ENCODE results near the gene WDR86. TPM values are rescaled to one million over a fixed set of nuclear protein-coding genes. Genes with fewer than 3 reads are reported as not detected.

The WDR86 gene
- total and polyA plus RNA-seq, 2 experiments from 2014 or later: not detected

GRCh38 chr7:151389768-151390597 is 19.9 kb downstream of the WDR86 start:
- in situ Hi-C loops (cut with MboI): no loop called here
- no peaks in the 10 kb centered on the region for H3K9me2 ChIP-seq (ENCODE audit: insufficient read depth)
- no peaks in the 10 kb centered on the region for H3K79me2 ChIP-seq (ENCODE audit: insufficient read depth)
- no peaks in the 10 kb centered on the region for H3F3A ChIP-seq (ENCODE audit: insufficient read depth)
- H3K27me3 ChIP-seq (replicated peaks; ENCODE audit: insufficient read depth): no peaks in the 10 kb centered on the region; the same call in 1 of the 2 replicates
- H3K27ac ChIP-seq: no peak overlapping the region
- no peak for DNase-seq
- no peak overlapping the region for H3K4me3 ChIP-seq
- no peaks in the 10 kb centered on the region for H3K9me3 ChIP-seq (ENCODE audit: low read depth)
- H4K20me1 ChIP-seq (ENCODE audit: insufficient read depth): no peaks in the 10 kb centered on the region
- H3K4me1 ChIP-seq (ENCODE audit: insufficient read depth): no peaks in the 10 kb centered on the region
- no peak overlapping the region for H3K9ac ChIP-seq
- WGBS, 2 experiments (ENCODE audit: low coverage in 1 of 2, low lambda C conversion rate in 2 of 2, missing lambda C conversion rate in 2 of 2): 74 to 77% methylated on average over 23 to 24 of the region's 24 CpGs
- no peak overlapping the region for H3K4me2 ChIP-seq (ENCODE audit: unreplicated experiment)
- no peak overlapping the region for H2AFZ ChIP-seq
- TF ChIP-seq EZH2phosphoT487 (IDR thresholded peaks at IDR 0.05; ENCODE audit: insufficient read depth, low read depth) (no peak), EZH2 (IDR thresholded peaks at IDR 0.05; ENCODE audit: insufficient read depth, poor library complexity, severe bottlenecking) (no peak)
- H3K36me3 ChIP-seq (ENCODE audit: low read depth): no peaks in the 10 kb centered on the region

DNA sequence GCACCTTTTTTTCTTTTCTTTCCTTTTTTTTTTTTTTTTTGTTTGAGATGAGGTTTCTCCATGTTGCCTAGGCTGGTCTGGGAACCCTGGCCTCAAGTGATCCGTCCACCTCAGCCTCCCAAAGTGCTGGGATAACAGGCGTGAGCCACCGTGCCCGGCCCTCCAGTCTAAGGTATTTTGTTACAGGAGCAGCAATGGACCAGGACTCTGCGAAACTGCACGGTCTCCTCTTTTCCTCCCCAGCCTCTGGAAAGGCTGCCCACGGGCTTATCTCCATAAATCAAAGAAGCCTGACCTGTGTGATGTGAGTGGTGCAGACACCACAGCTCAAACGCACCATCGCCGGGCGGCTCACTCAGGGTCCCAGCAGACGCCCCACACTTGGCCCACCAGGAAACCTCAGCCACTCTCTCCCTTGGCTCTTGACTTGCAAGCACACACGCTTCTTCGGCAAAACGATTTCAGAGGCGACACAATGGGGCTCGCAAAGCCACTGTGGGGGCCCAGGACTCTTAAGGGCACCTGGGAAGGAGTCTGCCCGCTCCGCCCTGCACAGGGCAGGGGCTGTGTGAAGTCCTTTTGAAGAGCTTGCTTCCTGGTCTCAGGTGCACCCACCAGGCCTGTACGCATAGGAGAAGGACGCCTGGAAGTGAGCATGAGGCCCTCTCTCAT is 20.6 kb downstream of the WDR86 start:
- TF ChIP-seq EZH2phosphoT487 (IDR thresholded peaks at IDR 0.05; ENCODE audit: insufficient read depth, low read depth): no peak
- no peak for TF ChIP-seq EZH2 (IDR thresholded peaks at IDR 0.05; ENCODE audit: insufficient read depth, poor library complexity, severe bottlenecking)
- in situ Hi-C loops (cut with MboI): no loop called here
- no peak overlapping the region for H3K27ac ChIP-seq
- H3K9ac ChIP-seq: no peak overlapping the region
- H3F3A ChIP-seq (ENCODE audit: insufficient read depth): no peaks in the 10 kb centered on the region
- no peak overlapping the region for H3K4me2 ChIP-seq (ENCODE audit: unreplicated experiment)
- no peak overlapping the region for H2AFZ ChIP-seq
- peaks cover 3% of the 10 kb centered on the region; the same call in 1 of the 2 replicates for H3K27me3 ChIP-seq (replicated peaks; ENCODE audit: insufficient read depth)
- no peaks in the 10 kb centered on the region for H3K9me2 ChIP-seq (ENCODE audit: insufficient read depth)
- no peaks in the 10 kb centered on the region for H3K9me3 ChIP-seq (ENCODE audit: low read depth)
- no peaks in the 10 kb centered on the region for H3K4me1 ChIP-seq (ENCODE audit: insufficient read depth)
- no peaks in the 10 kb centered on the region for H3K36me3 ChIP-seq (ENCODE audit: low read depth)
- no peaks in the 10 kb centered on the region for H4K20me1 ChIP-seq (ENCODE audit: insufficient read depth)
- no peak overlapping the region for H3K4me3 ChIP-seq
- 76 to 79% methylated on average over 21 of the region's 21 CpGs for WGBS, 2 experiments (ENCODE audit: low coverage in 1 of 2, low lambda C conversion rate in 2 of 2, missing lambda C conversion rate in 2 of 2)
- DNase-seq: no peak
- no peaks in the 10 kb centered on the region for H3K79me2 ChIP-seq (ENCODE audit: insufficient read depth)

GRCh38 chr7:151388430-151388829 is 21.4 kb downstream of the WDR86 start:
- H3K27me3 ChIP-seq (replicated peaks; ENCODE audit: insufficient read depth): peaks cover 10% of the 10 kb centered on the region; the same call in 1 of the 2 replicates
- H3K4me1 ChIP-seq (ENCODE audit: insufficient read depth): no peaks in the 10 kb centered on the region
- 64 to 70% methylated on average over 10 of the region's 10 CpGs for WGBS, 2 experiments (ENCODE audit: low coverage in 1 of 2, low lambda C conversion rate in 2 of 2, missing lambda C conversion rate in 2 of 2)
- no peak overlapping the region for H3K9ac ChIP-seq
- no peaks in the 10 kb centered on the region for H3K9me3 ChIP-seq (ENCODE audit: low read depth)
- no peak overlapping the region for H3K4me3 ChIP-seq
- H3K79me2 ChIP-seq (ENCODE audit: insufficient read depth): no peaks in the 10 kb centered on the region
- no peak overlapping the region for H3K27ac ChIP-seq
- H4K20me1 ChIP-seq (ENCODE audit: insufficient read depth): no peaks in the 10 kb centered on the region
- H2AFZ ChIP-seq: no peak overlapping the region
- H3K36me3 ChIP-seq (ENCODE audit: low read depth): no peaks in the 10 kb centered on the region
- H3K9me2 ChIP-seq (ENCODE audit: insufficient read depth): no peaks in the 10 kb centered on the region
- DNase-seq: no peak
- TF ChIP-seq EZH2phosphoT487 (IDR thresholded peaks at IDR 0.05; ENCODE audit: insufficient read depth, low read depth): no peak
- no peak overlapping the region for H3K4me2 ChIP-seq (ENCODE audit: unreplicated experiment)
- in situ Hi-C loops (cut with MboI): no loop called here
- no peaks in the 10 kb centered on the region for H3F3A ChIP-seq (ENCODE audit: insufficient read depth)

GRCh38 chr7:151388007-151388297 is 21.9 kb downstream of the WDR86 start:
- no peak for DNase-seq
- no peak overlapping the region for H3K4me3 ChIP-seq
- 73 to 79% methylated on average over 8 of the region's 8 CpGs for WGBS, 2 experiments (ENCODE audit: low coverage in 1 of 2, low lambda C conversion rate in 2 of 2, missing lambda C conversion rate in 2 of 2)
- H4K20me1 ChIP-seq (ENCODE audit: insufficient read depth): no peaks in the 10 kb centered on the region
- TF ChIP-seq EZH2 (IDR thresholded peaks at IDR 0.05; ENCODE audit: insufficient read depth, poor library complexity, severe bottlenecking) (no peak), EZH2phosphoT487 (IDR thresholded peaks at IDR 0.05; ENCODE audit: insufficient read depth, low read depth) (no peak)
- H3K9ac ChIP-seq: no peak overlapping the region
- H3K9me3 ChIP-seq (ENCODE audit: low read depth): no peaks in the 10 kb centered on the region
- no peak overlapping the region for H3K4me2 ChIP-seq (ENCODE audit: unreplicated experiment)
- no peaks in the 10 kb centered on the region for H3K9me2 ChIP-seq (ENCODE audit: insufficient read depth)
- H3K79me2 ChIP-seq (ENCODE audit: insufficient read depth): no peaks in the 10 kb centered on the region
- no peaks in the 10 kb centered on the region for H3F3A ChIP-seq (ENCODE audit: insufficient read depth)
- no peak overlapping the region for H3K27ac ChIP-seq
- H3K4me1 ChIP-seq (ENCODE audit: insufficient read depth): no peaks in the 10 kb centered on the region
- no peak overlapping the region for H2AFZ ChIP-seq
- H3K27me3 ChIP-seq (replicated peaks; ENCODE audit: insufficient read depth): peaks cover 10% of the 10 kb centered on the region; the same call in 1 of the 2 replicates
- in situ Hi-C loops (cut with MboI): no loop called here
- no peaks in the 10 kb centered on the region for H3K36me3 ChIP-seq (ENCODE audit: low read depth)
